Measurements from ENCODE around the gene ACSF3. TPM values are rescaled to one million over a fixed set of nuclear protein-coding genes. Genes with fewer than 3 reads are reported as not detected.

The ACSF3 gene
- total and polyA plus RNA-seq, 2 of the 4 experiments (the other 2 are of a cell fraction) = 9.5 to 14.2 TPM

DNA sequence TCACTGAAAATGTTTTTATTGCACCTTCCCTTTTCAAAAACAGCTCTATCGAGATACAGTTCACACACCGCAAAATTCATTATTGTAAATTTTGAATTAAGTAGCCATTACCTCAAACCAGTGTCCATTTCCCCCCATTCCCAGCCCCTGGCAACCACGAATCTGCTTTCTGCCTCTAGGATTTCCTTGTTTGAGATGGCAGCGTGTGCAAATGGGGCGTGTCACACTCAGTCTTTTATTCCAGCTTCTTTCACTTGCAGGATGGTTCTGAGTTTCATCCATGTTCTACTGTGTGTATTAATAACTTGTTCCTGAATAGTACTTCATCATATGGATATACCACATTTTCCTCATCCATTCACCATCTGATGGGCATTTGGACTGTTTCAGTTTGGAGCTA lies 14.8 kb downstream of the ACSF3 start:
- H3K79me1 ChIP-seq (ENCODE audit: low read depth in 1 of 2, low read length in 2 of 2) = peaks cover 9 to 15% of the 10 kb centered on the region in 2 experiments
- no TSS peak for BruUV-seq (replicated peaks)
- H2BK15ac ChIP-seq (ENCODE audit: low read depth, low read length) = no peak overlapping the region
- no peak overlapping the region for H3K18ac ChIP-seq (ENCODE audit: low read depth, low read length)
- H3K9me1 ChIP-seq (ENCODE audit: insufficient read depth, low read length) = no peaks in the 10 kb centered on the region
- ATAC-seq (ENCODE audit: low read depth) = no peak
- 100% methylated on average over 1 of the region's 5 CpGs; no CpG with 5 or more reads in 1 of the 2 experiments for WGBS, 2 experiments (ENCODE audit: extremely low coverage in 2 of 2, insufficient read length in 1 of 2)
- H2BK20ac ChIP-seq (ENCODE audit: low read depth, low read length) = no peak overlapping the region
- H3K9ac ChIP-seq (ENCODE audit: low read depth, low read length) = no peak overlapping the region
- H2AK5ac ChIP-seq (ENCODE audit: low read depth, low read length) = no peak overlapping the region
- ChIA-PET CTCF (no interaction called here), POLR2A (ENCODE audit: unreplicated experiment) (no interaction called here)
- no peak overlapping the region for H2BK120ac ChIP-seq (ENCODE audit: low read depth, low read length)
- H3K27ac ChIP-seq (ENCODE audit: insufficient read depth, low read length) = no peak overlapping the region
- H3K56ac ChIP-seq (ENCODE audit: extremely low read depth, insufficient read depth, low read length) = no peak overlapping the region
- dilution Hi-C loops (cut with HindIII; ENCODE audit: low sequenced_read_pairs, unreplicated experiment) (no loop called here), intact Hi-C loops (cut with micrococcal nuclease) (no loop called here), in situ Hi-C loops (cut with MboI; ENCODE audit: low sequenced_read_pairs) (no loop called here)
- H3K23ac ChIP-seq (ENCODE audit: low read depth, low read length) = no peak overlapping the region
- H4K8ac ChIP-seq (ENCODE audit: low read depth in 2 of 2, low read length in 2 of 2) = no peak overlapping the region
- peaks cover 56% of the 10 kb centered on the region for H3K36me3 ChIP-seq (ENCODE audit: control insufficient read depth, insufficient read depth, low read length)
- TF ChIP-seq RAD21 (IDR thresholded peaks at IDR 0.05; ENCODE audit: low read length) (no peak), CEBPB (IDR thresholded peaks at IDR 0.05; ENCODE audit: low read depth, low read length) (no peak), SMC3 (IDR thresholded peaks at IDR 0.05; ENCODE audit: low read depth, low read length) (no peak)
- TF ChIP-seq, protein P1, sequence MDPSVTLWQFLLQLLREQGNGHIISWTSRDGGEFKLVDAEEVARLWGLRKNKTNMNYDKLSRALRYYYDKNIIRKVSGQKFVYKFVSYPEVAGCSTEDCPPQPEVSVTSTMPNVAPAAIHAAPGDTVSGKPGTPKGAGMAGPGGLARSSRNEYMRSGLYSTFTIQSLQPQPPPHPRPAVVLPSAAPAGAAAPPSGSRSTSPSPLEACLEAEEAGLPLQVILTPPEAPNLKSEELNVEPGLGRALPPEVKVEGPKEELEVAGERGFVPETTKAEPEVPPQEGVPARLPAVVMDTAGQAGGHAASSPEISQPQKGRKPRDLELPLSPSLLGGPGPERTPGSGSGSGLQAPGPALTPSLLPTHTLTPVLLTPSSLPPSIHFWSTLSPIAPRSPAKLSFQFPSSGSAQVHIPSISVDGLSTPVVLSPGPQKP (IDR thresholded peaks at IDR 0.05; ENCODE audit: borderline replicate concordance, low read depth, low read length) = no peak
- H2BK5ac ChIP-seq (ENCODE audit: low read depth, low read length, poor library complexity, severe bottlenecking) = no peak overlapping the region
- no peaks in the 10 kb centered on the region for H3K4me1 ChIP-seq (ENCODE audit: control insufficient read depth, insufficient read depth, low read length)
- no peak overlapping the region for H4K91ac ChIP-seq (ENCODE audit: insufficient read depth, low read depth, low read length)
- H4K20me1 ChIP-seq (ENCODE audit: insufficient read depth, low read length) = no peaks in the 10 kb centered on the region
- H3K4me3 ChIP-seq (ENCODE audit: insufficient read depth, low read depth, low read length) = no peak overlapping the region
- no peak overlapping the region for H3K4ac ChIP-seq (ENCODE audit: low read depth, low read length)
- H3K9me3 ChIP-seq (ENCODE audit: control insufficient read depth, insufficient read depth, low read length) = no peaks in the 10 kb centered on the region
- H4K5ac ChIP-seq (ENCODE audit: low read depth, low read length) = no peak overlapping the region
- no peak for DNase-seq
- H3K14ac ChIP-seq (replicated peaks; ENCODE audit: low read depth, low read length) = no peak overlapping the region
- H2AK9ac ChIP-seq (replicated peaks; ENCODE audit: low read depth, low read length, poor library complexity) = no peak overlapping the region
- H3K4me2 ChIP-seq (ENCODE audit: low read depth, low read length) = no peak overlapping the region
- no peak overlapping the region for H2AFZ ChIP-seq (replicated peaks; ENCODE audit: low read length, poor library complexity)
- H3K27me3 ChIP-seq (ENCODE audit: control insufficient read depth, insufficient read depth, low read length) = no peaks in the 10 kb centered on the region
